ENCODE data around the gene N4BP2L2.

N4BP2L2 gene

DNA sequence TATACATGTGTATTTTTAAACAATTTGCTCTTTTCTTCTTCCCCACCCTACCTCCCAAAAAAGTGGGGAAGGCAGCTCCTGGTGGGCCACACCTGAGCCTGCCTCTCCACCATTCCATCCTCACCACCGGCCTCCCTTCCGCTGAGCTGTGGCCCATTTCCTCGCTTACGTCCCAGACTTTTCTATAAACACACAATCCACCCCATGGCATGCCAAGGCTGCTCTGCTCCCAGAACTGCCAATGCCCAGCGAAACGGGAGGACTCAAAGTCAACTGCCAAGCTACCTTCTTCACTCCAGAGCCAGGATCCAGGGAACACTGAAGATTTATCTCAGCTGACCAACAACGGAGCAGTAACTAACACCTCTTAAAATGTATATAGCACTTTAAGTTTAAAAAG is 113.4 kb downstream of the N4BP2L2 start:
- no peak for DNase-seq

DNA sequence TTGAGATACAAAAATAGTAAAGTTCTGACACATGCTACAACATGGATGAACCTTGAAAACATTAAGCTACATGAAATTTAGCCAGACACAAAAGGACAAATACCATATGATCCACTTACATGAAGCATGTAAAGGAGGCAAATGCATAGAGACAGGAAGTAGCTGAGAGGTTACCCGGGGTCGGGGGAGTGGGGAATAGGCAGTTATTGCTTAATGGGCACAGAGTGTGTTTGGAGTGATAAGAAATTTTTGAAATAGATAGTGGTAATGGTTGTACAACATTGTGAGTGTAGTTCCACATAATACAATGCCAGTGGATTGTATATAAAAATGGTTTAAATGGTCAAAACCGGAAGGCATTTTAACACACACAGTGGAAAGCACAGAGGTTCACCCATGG is 115.0 kb downstream of the N4BP2L2 start:
- no peak for DNase-seq

DNA sequence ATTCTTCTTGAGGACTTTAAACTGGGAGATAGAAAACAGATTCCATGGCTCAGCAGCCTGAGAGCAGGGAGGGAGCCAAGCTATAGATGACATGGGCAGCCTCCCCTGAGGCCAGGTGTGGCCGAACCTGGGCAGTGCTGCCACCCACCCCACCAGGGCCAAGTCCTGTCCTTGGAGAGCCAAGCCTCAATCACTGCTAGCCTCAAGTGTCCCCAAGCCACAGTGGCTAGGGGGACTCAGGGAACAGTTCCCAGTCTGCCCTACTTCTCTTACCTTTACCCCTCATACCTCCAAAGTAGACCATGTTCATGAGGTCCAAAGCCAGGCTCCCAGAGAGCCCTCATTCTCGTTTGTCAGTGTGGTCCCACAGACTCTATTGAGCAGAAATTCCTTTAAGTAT is 118.7 kb downstream of the N4BP2L2 start:
- DNase-seq: no peak

DNA sequence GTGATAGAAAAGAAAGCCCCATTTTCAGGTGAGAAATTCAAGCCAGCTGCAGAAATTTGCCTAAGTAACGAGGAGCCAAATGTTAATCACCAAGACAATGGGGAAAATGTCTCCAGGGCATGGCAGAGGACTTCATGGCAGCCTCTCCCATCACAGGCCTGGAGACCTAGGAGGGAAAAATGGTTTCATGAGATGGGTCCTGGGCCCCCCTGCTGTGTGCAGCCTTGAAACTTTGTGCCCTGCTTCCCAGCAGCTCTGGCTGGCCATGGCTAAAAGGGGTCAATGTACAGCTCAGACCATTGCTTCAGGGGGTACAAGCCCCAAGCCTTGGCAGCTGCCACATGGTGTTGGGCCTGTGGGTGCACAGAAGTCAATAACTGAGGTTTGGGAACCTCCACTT is 120.6 kb downstream of the N4BP2L2 start:
- DNase-seq: no peak

DNA sequence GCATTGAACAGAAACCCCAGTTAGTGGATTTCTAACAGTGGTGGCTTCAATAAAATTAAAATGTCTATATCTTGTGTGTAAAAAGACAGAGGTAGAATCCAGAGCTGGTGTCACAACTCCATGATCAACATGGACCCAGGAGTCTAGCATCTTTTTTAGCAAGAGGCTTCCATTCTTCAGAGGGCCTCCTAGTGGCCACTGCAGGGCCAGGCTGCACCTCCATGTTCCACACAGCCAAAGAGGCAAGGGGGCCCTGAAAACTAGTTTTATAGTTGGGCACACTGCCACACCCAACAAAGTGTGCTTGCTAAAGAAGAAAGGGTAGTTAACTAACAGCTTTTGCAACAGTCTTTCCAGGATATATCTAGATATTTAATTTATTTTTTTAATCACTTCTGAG is 123.6 kb downstream of the N4BP2L2 start:
- peak; percentile 25 for DNase-seq

DNA sequence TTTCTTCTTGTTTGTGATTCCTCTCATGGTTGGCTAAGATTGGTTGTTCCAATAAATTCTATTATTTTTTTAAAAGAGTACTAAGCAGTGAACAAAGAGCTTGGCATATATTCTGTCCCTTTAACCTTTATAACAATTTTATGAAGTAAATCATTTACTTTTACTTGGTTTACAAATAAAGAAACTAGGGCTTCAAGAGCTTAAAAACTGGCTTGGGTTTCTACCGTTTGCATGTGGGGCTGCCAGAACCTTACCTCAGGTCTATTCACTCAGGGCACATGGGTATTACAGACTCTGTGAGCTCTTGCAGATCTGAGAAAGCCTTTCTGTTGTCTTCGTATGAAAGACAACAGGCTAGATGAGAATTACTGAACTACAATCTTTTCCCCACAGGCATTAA is 124.0 kb downstream of the N4BP2L2 start:
- DNase-seq: no peak

DNA sequence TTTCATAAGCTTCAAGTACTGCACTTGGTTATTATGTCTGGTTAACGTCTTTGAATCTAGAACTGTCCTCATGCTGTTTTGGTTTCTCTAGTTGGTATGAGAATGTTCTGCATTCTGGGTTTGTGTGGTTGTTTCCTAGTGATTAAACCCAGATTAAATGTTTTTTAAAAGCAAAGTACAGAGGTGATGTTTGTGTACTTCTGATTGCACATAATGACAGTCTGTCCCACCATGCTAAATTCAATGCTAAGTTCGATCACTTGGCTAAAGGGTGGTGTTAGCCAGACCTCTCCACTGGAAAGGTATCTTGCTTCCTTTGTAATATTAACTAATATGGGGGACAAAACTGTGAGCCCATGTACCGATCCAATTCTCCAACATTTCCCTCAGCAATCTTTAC is 125.3 kb downstream of the N4BP2L2 start:
- DNase-seq: no peak

DNA sequence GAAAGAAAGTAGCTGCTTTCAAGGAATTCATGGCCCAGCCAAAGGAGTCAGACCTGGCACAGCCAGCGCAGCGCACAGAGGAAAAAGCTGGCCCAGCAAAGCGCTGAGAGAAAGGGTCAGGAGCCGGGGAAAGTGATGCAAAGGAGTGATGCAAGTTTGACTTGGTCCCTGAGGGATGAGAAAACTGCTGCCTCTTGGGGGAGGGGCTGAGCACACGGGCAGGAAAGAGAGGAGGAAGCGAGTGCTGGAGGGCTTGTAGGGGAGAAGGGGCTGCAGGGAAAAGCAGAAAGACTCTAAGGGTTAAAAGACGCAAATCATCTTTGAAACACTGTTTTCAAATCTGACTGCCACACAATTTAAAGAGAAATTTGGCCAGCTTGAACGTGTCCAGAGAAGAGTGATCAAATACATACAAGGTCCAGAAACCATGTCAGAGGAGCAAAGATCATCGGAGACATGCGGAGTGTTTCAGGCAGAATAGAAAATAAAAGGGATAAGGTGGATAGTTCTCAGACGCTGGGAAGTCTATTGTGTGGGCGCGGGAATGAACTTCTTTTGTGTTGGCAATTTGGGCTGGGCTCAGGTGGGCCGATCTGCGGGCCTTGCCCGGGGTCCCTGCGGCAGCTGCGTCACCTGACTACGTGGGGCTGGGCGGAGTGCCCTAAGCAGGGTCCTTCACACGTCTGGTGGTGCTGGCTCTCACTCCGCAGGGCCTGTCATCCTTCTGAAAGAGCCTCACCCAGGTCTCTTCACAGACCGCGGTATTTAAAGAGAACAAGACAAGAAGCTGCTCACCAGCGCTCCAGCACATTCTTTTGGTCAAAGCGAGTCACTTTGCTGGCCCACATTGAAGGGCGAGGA is 128.8 kb downstream of the N4BP2L2 start:
- DNase-seq: no peak

DNA sequence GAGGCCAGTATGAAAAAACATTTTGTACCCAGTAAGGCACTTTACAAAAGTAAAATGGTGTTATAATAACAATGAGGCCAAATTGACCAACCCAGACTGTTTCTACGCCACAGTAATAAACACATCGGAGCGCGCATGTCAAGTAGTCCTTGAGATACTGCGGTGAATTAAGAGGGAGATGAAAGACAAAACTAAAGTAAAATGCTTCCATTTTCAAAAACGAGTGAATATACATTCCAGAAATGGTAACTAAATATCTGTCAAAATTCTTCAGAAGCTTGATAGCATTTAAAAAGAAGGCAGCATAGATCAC is 129.6 kb downstream of the N4BP2L2 start:
- no peak for DNase-seq

DNA sequence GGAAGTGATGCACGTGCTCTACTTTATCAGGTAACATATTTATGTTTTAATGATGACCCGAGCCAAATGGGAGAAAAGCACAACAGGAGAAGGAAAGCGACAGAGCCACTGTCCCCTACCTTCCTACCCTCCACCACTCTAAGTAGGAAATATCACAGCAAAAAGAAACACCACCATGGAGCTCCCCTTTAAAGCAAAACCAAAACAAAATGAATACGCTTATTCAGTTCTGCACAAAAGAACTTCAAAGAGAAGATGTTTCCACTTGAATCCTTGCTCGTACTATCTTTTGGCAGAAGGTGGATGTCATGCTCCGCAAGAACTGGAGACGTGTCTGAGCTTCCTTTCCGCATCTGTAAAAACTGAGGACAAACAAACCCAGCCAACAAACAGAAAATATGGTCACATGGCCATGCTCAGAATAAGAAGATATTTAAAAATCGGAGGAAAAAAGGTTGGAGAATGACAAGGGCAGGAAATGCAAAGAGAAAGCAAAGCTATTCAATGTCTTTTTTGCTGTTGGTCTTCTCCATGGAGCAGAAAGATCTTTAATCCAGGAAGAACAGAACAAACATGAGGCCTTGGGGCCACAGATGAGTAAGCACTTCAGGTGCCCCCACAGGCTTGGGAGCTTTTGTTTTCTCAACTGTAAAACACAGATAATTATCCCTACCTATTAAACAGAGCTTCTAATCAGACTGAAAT is 130.1 kb downstream of the N4BP2L2 start:
- no peak for DNase-seq

DNA sequence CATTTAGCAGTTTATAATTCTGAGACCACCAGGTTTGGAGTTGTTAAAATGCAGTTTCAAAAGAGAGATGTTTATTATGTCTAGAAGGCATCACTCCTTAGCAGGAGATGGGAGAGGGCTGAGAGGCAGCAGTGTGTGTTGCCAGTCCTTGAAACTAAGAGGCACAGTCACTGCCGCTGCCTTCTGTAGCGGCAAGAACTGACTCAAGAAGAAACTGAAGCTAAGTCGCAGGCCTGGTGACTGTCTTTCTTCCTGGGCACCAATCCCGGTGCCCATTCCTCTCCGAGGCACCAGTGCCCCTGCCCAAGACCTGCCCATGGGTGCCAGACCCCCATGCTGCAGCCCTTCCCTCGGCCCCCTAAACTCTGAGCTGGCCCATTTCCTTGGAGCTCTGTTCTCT is 130.7 kb downstream of the N4BP2L2 start:
- DNase-seq: peak; percentile 66

DNA sequence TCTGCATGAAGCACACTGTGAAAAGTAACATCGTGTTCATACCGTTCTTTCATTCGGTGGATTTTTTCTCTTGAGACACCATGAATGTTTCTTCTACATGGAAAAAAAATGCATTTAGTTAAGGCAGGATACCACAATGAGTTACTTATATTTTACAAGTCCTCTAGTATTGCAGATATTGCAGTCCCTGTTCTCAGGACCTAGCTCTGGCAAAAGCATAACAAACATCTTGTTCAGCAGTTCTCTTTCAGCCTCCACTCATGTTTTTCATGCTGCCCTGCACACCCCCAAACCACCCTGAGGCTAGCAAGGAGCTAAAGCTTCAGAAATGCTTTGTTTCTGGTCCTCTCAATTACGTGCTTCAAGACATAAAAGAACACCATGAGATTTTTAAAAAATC is 135.5 kb downstream of the N4BP2L2 start:
- no peak for DNase-seq

DNA sequence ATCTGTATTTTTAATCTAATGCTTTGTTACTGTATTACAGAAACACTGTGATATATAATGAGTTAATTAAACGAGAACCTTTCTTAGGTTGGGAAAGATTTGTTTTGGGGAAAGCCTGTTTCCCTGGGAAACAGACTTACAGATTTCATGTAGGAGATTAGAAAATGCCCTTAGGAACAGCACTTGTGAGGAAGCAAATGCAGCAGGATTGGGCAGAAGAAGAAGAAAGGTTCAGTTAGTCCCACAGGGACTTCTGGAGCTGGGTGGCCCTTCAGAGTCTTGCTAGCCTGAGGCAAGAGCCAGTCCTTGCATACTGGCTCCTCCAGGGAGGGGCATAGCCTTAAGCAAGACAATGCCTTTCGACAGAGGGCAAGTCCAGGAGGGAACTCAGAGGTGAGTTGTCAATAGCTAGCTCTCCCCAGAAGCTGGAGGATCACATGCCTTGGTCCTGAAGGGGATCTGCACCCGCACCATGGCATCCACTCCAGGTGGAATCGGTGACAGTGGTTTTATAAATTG is 147.4 kb downstream of the N4BP2L2 start:
- DNase-seq: no peak

DNA sequence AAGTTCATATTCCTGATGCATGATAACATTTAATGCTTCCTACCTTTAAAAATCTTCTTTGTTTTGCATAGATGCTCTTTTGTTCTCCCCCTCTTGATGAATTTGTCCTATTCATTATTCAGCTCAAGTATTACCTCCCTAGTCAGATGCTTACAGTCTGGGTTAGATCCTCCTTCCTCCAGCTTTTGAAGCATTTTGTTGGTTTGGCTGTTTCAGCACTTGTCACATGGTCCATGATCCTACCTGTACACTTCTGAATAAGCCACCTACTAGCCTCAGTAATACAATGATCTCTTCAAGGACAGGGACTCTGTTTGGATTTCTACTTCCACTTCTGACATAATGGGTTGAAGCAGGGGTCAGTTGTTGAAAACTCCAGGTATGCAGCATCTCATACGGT is 148.1 kb downstream of the N4BP2L2 start:
- DNase-seq: no peak

DNA sequence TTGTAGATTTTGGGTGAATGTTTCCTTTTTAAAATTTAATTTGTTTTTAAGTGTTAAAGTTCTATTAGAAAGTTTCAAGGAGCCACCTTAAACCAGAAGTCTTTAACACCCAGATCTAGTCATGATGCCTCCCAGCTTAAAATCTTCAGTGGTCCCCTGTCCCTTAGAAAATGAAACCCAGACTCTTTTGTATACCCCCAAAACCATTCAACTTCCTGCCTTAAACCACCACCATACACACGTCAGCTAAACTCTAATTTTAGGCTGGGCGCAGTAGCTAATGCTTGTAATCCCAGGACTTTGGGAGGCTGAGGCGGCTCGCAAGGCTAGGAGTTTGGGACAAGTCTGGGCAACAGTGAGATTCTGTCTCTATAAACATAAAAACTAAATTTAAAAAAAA is 148.5 kb downstream of the N4BP2L2 start:
- DNase-seq: no peak

DNA sequence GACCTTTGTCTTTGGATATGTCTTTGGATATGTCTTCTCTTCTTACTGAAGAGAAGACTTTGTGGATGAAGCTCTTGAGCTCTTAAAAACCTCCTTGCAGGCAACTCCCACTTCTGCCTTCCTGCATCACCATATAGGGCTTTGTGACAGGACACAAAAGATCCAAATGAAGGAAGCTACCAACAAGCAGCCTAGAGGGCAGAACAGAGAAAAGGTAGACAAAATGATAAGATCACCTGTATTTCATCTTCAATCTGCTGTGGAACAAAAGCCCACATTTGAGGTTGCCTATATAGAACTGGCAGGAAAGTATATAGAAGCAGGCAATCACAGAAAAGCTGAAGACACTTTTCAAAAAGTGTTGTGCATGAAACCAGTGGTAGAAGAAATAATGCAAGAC is 153.2 kb downstream of the N4BP2L2 start:
- DNase-seq: no peak

DNA sequence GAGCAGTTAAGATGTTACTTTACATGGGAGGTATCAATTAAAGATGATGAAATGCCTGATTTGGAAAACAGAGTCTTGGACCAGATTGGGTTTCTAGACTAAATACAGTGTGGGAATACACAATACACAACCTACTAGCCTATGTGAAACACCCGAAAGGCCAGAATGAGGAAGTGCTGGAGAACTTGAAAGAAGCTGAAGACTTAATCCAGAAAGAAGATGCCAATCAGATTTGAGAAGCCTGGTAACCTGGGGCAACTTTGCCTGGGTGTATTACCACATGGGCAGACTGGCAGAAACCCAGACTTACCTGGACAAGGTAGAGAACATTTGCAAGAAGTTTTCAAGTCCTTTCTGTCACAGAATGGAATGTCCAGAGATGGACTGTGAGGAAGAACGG is 153.9 kb downstream of the N4BP2L2 start:
- no peak for DNase-seq

DNA sequence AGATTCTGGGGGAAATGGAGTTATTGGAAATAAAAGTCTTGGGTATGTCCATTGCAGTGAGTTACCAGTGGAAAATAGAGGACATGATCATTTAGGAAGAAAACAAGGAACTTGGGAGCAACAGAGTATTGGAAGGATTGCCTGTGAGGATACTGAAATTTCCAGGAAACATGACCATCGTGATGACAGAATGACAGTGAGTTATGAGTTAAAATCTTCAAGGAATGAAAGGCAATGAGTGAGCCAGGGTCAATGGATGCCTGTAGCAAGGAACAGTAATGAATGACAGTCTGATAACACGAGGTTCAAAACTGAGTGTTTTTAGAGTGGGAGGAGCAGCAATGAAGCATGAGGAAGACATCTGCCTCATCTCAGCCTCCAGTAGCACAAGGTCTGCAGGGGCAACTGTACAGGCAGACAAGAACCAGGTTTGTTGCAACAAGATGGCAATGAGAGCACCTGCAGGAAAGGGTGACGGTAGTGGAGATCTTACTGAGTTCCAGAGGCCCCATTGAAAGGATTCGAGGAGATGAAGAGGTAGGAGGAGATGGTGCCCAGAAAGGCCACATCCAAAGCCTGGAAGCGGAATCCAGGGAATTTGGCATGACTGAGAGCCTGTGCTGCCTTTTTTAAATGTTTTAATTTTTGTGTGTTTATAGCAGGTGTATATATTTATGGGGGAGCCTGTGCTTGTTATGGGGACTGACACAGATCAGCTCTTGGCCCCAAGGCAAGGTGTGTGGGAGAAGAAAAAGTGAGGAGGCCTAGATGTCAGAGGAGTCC is 154.6 kb downstream of the N4BP2L2 start:
- no peak for DNase-seq

Measured in activated CD4-positive, alpha-beta T cell treated with anti-CD3 and anti-CD28 coated beads, Interleukin-10, Interleukin-2, amounts not matched to agents 100 ng/mL and 50 ng/mL, durations not matched to agents 16 hours and 8 hours (primary cell).